Hepatocyte (in vitro differentiated cells): ENCODE data around the gene NEU3.

ENCODE experiments used
- EZH2 ChIP-seq: fragments of 200-600 bp; sonication (generic); IDR thresholded peaks from 2 replicates; pipeline ENCODE4 v1.6.1; 2016; ENCODE audit warnings: antibody characterized with exemption, mild to moderate bottlenecking, borderline replicate concordance
- EZH2phosphoT487 ChIP-seq: fragments of 200-600 bp; sonication (generic); IDR thresholded peaks from one replicate; pipeline ENCODE4 v1.6.1; 2018; ENCODE audit warnings: antibody characterized with exemption, mild to moderate bottlenecking, low read depth, moderate library complexity; ENCODE audit not compliant: unreplicated experiment, severe bottlenecking
- TF ChIP-seq, protein P1 (sequence below): fragments of 200-600 bp; sonication (generic); IDR thresholded peaks from 2 replicates; pipeline ENCODE4 v1.5.1; 2016; ENCODE audit warnings: antibody characterized with exemption, mild to moderate bottlenecking; ENCODE audit not compliant: poor library complexity

DNA sequence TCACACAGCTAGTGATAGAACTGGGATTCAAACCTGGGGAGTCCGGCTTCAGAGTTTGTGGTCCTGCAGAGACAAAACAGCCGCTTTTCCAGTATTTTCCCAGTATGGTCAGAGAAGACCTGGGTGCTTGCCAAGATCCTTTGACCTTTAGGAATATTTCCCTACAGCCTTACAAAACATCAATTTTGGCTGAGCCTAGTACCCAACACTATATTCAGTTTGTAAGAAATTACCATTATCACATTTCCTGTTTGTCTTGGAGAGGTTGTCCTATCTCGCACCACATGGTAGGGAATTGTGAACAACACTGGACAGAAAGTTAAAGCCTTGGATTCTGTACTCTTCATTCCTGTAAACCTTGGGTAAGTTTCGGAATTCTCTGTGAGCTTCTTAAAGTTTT is 10.7 kb upstream of the NEU3 start:
- TF ChIP-seq, protein P1, sequence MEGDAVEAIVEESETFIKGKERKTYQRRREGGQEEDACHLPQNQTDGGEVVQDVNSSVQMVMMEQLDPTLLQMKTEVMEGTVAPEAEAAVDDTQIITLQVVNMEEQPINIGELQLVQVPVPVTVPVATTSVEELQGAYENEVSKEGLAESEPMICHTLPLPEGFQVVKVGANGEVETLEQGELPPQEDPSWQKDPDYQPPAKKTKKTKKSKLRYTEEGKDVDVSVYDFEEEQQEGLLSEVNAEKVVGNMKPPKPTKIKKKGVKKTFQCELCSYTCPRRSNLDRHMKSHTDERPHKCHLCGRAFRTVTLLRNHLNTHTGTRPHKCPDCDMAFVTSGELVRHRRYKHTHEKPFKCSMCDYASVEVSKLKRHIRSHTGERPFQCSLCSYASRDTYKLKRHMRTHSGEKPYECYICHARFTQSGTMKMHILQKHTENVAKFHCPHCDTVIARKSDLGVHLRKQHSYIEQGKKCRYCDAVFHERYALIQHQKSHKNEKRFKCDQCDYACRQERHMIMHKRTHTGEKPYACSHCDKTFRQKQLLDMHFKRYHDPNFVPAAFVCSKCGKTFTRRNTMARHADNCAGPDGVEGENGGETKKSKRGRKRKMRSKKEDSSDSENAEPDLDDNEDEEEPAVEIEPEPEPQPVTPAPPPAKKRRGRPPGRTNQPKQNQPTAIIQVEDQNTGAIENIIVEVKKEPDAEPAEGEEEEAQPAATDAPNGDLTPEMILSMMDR = no peak
- TF ChIP-seq EZH2 = no peak
- TF ChIP-seq EZH2phosphoT487 = no peak
